Stimulated activated CD8-positive, alpha-beta memory T cell treated with anti-CD3 and anti-CD28 coated beads, Interleukin-2, amount 100 ng/mL, for 48 hours (primary cell): ENCODE data around the gene SH2D4B.

ENCODE experiments used
- DNase-seq, 2 donors: peaks; one replicate each; pipeline ENCODE4 v3.0.0-alpha.2; 2020; ENCODE audit warnings: low read depth in 2 of 2

SH2D4B gene

GRCh38 chr10:80633383-80633860 lies 95.7 kb downstream of the SH2D4B start:
- no peak for DNase-seq

GRCh38 chr10:80633910-80634309 lies 96.2 kb downstream of the SH2D4B start:
- no peak for DNase-seq

GRCh38 chr10:80642661-80643060 lies 105.0 kb downstream of the SH2D4B start:
- no peak for DNase-seq

GRCh38 chr10:80646366-80646765 lies 108.7 kb downstream of the SH2D4B start:
- DNase-seq = no peak

- no peak for DNase-seq
Measured at GRCh38 chr10:80647173-80647833, 109.6 kb downstream of the SH2D4B start.

GRCh38 chr10:80648106-80648505 lies 110.4 kb downstream of the SH2D4B start:
- no peak for DNase-seq

- no peak for DNase-seq
Measured at GRCh38 chr10:80649183-80649582, 111.5 kb downstream of the SH2D4B start.

- no peak for DNase-seq
Measured at GRCh38 chr10:80655898-80656297, 118.2 kb downstream of the SH2D4B start.

- no peak for DNase-seq
Measured at GRCh38 chr10:80658068-80658467, 120.4 kb downstream of the SH2D4B start.

- DNase-seq = no peak
Measured at GRCh38 chr10:80659289-80659688, 121.6 kb downstream of the SH2D4B start.

GRCh38 chr10:80660266-80660665 lies 122.6 kb downstream of the SH2D4B start:
- no peak for DNase-seq

- no peak for DNase-seq
Measured at GRCh38 chr10:80660736-80661135, 123.0 kb downstream of the SH2D4B start.

GRCh38 chr10:80661526-80661925 lies 123.8 kb downstream of the SH2D4B start:
- no peak for DNase-seq

GRCh38 chr10:80662429-80663261 lies 124.9 kb downstream of the SH2D4B start:
- DNase-seq = peak; percentile 52 to 68

- peak; percentile 23 to 48 for DNase-seq
Measured at GRCh38 chr10:80664071-80664680, 126.5 kb downstream of the SH2D4B start.

GRCh38 chr10:80669485-80669884 lies 131.8 kb downstream of the SH2D4B start:
- DNase-seq = no peak

GRCh38 chr10:80670774-80671173 lies 133.1 kb downstream of the SH2D4B start:
- no peak for DNase-seq

- DNase-seq = no peak
Measured at GRCh38 chr10:80671847-80672246, 134.1 kb downstream of the SH2D4B start.

GRCh38 chr10:80672613-80673012 lies 134.9 kb downstream of the SH2D4B start:
- no peak for DNase-seq

- DNase-seq = no peak
Measured at GRCh38 chr10:80674809-80675208, 137.1 kb downstream of the SH2D4B start.

- DNase-seq = no peak
Measured at GRCh38 chr10:80681142-80681541, 143.4 kb downstream of the SH2D4B start.

GRCh38 chr10:80684259-80684658 lies 146.6 kb downstream of the SH2D4B start:
- no peak for DNase-seq

- no peak for DNase-seq
Measured at GRCh38 chr10:80685355-80685754, 147.7 kb downstream of the SH2D4B start.
